Measurements from ENCODE around the gene SPX. TPM values are rescaled to one million over a fixed set of nuclear protein-coding genes. Genes with fewer than 3 reads are reported as not detected.

The SPX gene
- total and polyA plus RNA-seq, 2 of the 8 experiments (the other 6 are each of a cell fraction or from before 2014, with no cell fraction given) = 1.2 to 1.3 TPM

DNA sequence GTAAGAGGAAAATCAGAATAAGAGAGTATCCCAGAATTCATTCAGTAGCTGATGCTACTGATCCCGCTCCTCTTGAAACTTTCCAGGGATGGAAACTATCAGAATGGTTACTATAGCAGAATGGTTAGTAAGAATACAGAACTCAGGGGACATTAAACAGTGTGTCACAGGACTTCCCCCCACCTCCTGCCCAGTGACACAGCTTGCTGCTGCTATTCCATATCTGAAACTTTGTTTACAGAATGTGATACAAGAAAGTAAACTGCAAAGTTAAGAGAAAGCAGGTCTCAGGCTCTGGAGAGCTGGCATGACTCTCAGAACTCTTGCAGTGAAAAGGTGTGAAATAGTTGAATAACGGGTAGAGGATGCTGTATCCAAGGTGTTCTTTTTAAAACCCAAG, 3.4 kb downstream of the SPX start (continued):
- TF ChIP-seq CHD7 (IDR thresholded peaks at IDR 0.05; ENCODE audit: insufficient replicate concordance, low read length) (no peak), CBX8 (IDR thresholded peaks at IDR 0.05; ENCODE audit: borderline replicate concordance, low read depth, low read length) (no peak), CHD2 (IDR thresholded peaks at IDR 0.05; ENCODE audit: low read length) (no peak), TAF7 (optimal IDR thresholded peaks at IDR 0.05; ENCODE audit: borderline replicate concordance, low read depth, low read length) (no peak), TCF12 (IDR thresholded peaks at IDR 0.05; ENCODE audit: low read depth, low read length) (no peak), SAP30 (IDR thresholded peaks at IDR 0.05; ENCODE audit: insufficient read depth, insufficient replicate concordance, low read length) (no peak), CHD1 (IDR thresholded peaks at IDR 0.05; ENCODE audit: low read depth, low read length) (no peak), SRF (IDR thresholded peaks at IDR 0.05; ENCODE audit: low read depth, low read length) (no peak), FOSL1 (IDR thresholded peaks at IDR 0.05; ENCODE audit: insufficient read depth, low read depth, low read length) (no peak), POLR2AphosphoS5 (IDR thresholded peaks at IDR 0.05; ENCODE audit: low read depth, low read length) (no peak), RAD21 (IDR thresholded peaks at IDR 0.05 in 1 of 2, conservative IDR thresholded peaks at IDR 0.05 in 1 of 2; ENCODE audit: low read depth in 2 of 2, low read length in 2 of 2) (no peak), NANOG (IDR thresholded peaks at IDR 0.05; ENCODE audit: insufficient read depth, low read depth, low read length, poor library complexity, severe bottlenecking) (no peak)

Data from H1 (cell line).